A549 (cell line): ENCODE measurements around the gene BAIAP2L1. TPM values are rescaled to one million over a fixed set of nuclear protein-coding genes. Genes with fewer than 3 reads are reported as not detected.

Source experiments
- FOXS1 ChIP-seq: fragments of 250-450 bp; sonication (Bioruptor Pico); IDR thresholded peaks from 2 replicates; pipeline ENCODE4 v1.5.0; 2020; ENCODE audit warnings: mild to moderate bottlenecking, moderate library complexity
- HOXA7 ChIP-seq: fragments of 250-450 bp; sonication (Bioruptor Pico); IDR thresholded peaks from 2 replicates; pipeline ENCODE4 v1.5.0; 2020; ENCODE audit warnings: mild to moderate bottlenecking, moderate library complexity
- RCOR1 ChIP-seq: fragments of 150-350 bp; IDR thresholded peaks from 2 replicates; pipeline ENCODE4 v1.6.1; 2014; ENCODE audit warnings: antibody characterized with exemption, low read length, low read depth
- RNF2 ChIP-seq: fragments of 200-600 bp; sonication (generic); IDR thresholded peaks from 2 replicates; pipeline ENCODE4 v1.6.1; 2016; ENCODE audit warnings: low read depth, mild to moderate bottlenecking, antibody characterized with exemption, moderate library complexity, borderline replicate concordance
- ZSCAN20 ChIP-seq: fragments of 250-450 bp; sonication (Bioruptor Pico); IDR thresholded peaks from 2 replicates; pipeline ENCODE4 v1.8.0; 2022; ENCODE audit warnings: mild to moderate bottlenecking, moderate library complexity
- polyA plus RNA-seq, 4 experiments: library from polyadenylated mRNA; depleted of rRNA in 3 of 4; stranded (reverse); fragments of >200 nt; fragmentation: RNase III in 1 of 4; extraction: RNeasy Plus Mini Kit Qiagen cat#74134 plus additional on column Dnase treatment in 1 of 4; gene quantifications; 2 replicates in 3 of 4; 3 replicates in 1 of 4; pipeline ENCODE4 v1.2.3, GENCODE V29; 2011 to 2017
- TF ChIP-seq, protein P1 (sequence below): IDR thresholded peaks from 2 replicates; pipeline ENCODE4 v1.6.1; 2012
- TF ChIP-seq, protein P2 (sequence below): fragments of 150-350 bp; IDR thresholded peaks from 2 replicates; pipeline ENCODE4 v1.6.1; 2014; ENCODE audit warnings: low read depth, mild to moderate bottlenecking, low read length

Gene BAIAP2L1
- polyA plus RNA-seq, 2 of the 4 experiments (the other 2 are of a cell fraction): 39.4 to 89.3 TPM

DNA sequence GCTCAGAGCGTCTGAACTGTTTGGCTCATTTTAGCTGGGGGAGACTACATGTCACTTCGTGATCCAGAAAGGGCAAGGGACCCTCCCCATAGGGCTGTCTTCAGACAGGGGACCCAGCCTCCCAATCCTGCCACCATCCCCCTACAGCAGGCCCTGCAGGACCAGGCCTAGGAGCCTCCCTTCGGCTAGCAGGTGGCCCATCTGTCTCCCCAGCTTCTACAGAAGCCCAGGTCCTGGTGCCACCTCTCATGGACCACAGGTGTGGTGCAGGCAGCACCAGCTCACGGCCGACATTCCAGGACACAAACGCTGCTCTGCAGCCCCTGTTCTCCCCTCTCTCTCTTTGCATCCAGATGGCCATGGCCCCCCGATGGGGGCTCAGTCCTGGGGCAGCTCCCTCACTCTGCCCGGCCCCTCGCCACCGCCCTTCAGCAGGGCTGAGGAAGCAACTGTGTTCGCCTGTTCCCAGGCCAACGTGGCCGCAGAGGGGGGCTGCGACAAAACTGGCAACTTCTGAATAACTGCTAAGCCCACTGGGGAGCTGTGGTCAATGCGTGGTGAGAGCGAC lies 159.1 kb downstream of the BAIAP2L1 start (continued):
- TF ChIP-seq HOXA7 (CRISPR knock-in tag): no peak
- no peak for TF ChIP-seq ZSCAN20 (CRISPR knock-in tag)
- TF ChIP-seq RNF2: no peak
- TF ChIP-seq, protein P1, sequence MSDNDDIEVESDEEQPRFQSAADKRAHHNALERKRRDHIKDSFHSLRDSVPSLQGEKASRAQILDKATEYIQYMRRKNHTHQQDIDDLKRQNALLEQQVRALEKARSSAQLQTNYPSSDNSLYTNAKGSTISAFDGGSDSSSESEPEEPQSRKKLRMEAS: no peak
- no peak for TF ChIP-seq RCOR1
- no peak for TF ChIP-seq FOXS1
- TF ChIP-seq, protein P2, sequence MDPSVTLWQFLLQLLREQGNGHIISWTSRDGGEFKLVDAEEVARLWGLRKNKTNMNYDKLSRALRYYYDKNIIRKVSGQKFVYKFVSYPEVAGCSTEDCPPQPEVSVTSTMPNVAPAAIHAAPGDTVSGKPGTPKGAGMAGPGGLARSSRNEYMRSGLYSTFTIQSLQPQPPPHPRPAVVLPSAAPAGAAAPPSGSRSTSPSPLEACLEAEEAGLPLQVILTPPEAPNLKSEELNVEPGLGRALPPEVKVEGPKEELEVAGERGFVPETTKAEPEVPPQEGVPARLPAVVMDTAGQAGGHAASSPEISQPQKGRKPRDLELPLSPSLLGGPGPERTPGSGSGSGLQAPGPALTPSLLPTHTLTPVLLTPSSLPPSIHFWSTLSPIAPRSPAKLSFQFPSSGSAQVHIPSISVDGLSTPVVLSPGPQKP: no peak

Other genes starting within 250 kb of the BAIAP2L1 start
- 0.15 and 0.30 TPM in 2 replicates for gene BHLHA15, start 189.7 kb downstream of the BAIAP2L1 start, polyA plus RNA-seq (2011; rRNA removed)
- gene BHLHA15, start 189.7 kb downstream of the BAIAP2L1 start, polyA plus RNA-seq (2017; fragmentation: RNase III; extraction: RNeasy Plus Mini Kit Qiagen cat#74134 plus additional on column Dnase treatment): 0.23 to 0.34 TPM in 2 of 3 replicates, not detected in the other
- gene TECPR1, start 148.9 kb downstream of the BAIAP2L1 start, polyA plus RNA-seq (2011; rRNA removed): 2.5 TPM in 2 replicates
- gene TECPR1, start 148.9 kb downstream of the BAIAP2L1 start, polyA plus RNA-seq (2017; fragmentation: RNase III; extraction: RNeasy Plus Mini Kit Qiagen cat#74134 plus additional on column Dnase treatment): 8.4 to 11.2 TPM (median 11.1 TPM) in 3 replicates
- gene BRI3, start 119.4 kb downstream of the BAIAP2L1 start, polyA plus RNA-seq (2011; rRNA removed): 61.0 and 68.3 TPM in 2 replicates
- 60.8 to 73.0 TPM (median 61.5 TPM) in 3 replicates for gene BRI3, start 119.4 kb downstream of the BAIAP2L1 start, polyA plus RNA-seq (2017; fragmentation: RNase III; extraction: RNeasy Plus Mini Kit Qiagen cat#74134 plus additional on column Dnase treatment)
- 0.05 TPM in 1 of 2 replicates, not detected in the other for gene NPTX2, start 216.2 kb upstream of the BAIAP2L1 start, polyA plus RNA-seq (2011; rRNA removed)
- gene NPTX2, start 216.2 kb upstream of the BAIAP2L1 start, polyA plus RNA-seq (2017; fragmentation: RNase III; extraction: RNeasy Plus Mini Kit Qiagen cat#74134 plus additional on column Dnase treatment): not detected in 3 replicates